Measurements from ENCODE around the gene COPG1. TPM values are rescaled to one million over a fixed set of nuclear protein-coding genes. Genes with fewer than 3 reads are reported as not detected.

The COPG1 gene, protein sequence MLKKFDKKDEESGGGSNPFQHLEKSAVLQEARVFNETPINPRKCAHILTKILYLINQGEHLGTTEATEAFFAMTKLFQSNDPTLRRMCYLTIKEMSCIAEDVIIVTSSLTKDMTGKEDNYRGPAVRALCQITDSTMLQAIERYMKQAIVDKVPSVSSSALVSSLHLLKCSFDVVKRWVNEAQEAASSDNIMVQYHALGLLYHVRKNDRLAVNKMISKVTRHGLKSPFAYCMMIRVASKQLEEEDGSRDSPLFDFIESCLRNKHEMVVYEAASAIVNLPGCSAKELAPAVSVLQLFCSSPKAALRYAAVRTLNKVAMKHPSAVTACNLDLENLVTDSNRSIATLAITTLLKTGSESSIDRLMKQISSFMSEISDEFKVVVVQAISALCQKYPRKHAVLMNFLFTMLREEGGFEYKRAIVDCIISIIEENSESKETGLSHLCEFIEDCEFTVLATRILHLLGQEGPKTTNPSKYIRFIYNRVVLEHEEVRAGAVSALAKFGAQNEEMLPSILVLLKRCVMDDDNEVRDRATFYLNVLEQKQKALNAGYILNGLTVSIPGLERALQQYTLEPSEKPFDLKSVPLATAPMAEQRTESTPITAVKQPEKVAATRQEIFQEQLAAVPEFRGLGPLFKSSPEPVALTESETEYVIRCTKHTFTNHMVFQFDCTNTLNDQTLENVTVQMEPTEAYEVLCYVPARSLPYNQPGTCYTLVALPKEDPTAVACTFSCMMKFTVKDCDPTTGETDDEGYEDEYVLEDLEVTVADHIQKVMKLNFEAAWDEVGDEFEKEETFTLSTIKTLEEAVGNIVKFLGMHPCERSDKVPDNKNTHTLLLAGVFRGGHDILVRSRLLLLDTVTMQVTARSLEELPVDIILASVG
- 100 to 1,000 TPM; 316 to 393 (median 342) TPM for total RNA-seq (2021; fragmentation: NEBNext Ultra II Directional; extraction: Animal tissue kit (Norgen Biotek cat#: 25700))
- long read RNA-seq, transcript COPG1-201 (24 exons, 3,078 nt): major isoform, 248 of 323 reads
- long read RNA-seq, partial matches to known transcripts: 59 of 323 reads
- long read RNA-seq, other reads (novel, unspliced or antisense): 16 of 323 reads

DNA sequence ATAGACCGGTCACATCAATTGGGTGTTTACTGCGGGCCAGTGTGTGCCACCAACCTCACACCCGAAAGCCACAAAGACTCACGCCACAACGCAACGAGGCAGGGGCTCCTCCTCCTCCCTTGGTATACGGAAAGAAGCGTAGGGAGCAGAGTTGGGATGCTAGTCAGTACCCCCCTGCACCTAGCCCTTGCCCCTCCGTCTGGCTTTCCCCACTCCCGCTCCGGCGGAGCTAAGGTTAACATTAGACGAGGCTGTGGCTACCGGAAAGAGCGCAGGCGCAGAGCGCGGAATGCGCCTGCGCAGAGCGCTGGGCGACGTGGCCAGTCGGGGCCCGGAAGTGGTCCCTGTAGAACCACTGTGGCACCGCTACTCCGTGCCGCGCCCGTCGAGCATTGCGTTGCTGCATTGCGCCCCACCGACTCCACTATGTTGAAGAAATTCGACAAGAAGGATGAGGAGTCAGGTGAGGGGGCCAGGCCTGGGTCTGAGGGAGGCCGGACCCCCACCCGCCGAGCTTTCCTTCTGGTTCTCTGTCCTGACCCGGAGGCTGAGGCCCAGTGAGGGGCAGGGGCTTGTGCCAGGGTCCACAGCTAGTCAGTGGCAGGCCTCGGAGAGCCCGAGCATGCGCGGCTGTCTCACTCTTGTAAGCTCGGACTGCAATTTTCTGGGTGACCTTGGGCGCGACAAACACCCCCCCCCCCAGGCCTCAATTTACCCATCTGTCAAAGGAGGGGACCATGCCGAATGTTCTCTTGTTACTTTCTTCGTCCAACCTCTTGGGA lies at the start of gene COPG1:
COPG1 (plus strand) TSS at position 323 of the 782 bp plus-strand sequence; CDS start at position 427, 104 bp downstream.
- Mint-ChIP-seq H3K27ac (peak within 1 kb of the TSS; percentile 99), H3K27me3 (ENCODE audit: insufficient read depth) (peaks cover 4% of the 10 kb centered on the region), H3K36me3 (ENCODE audit: low read depth) (peaks cover 39% of the 10 kb centered on the region), H3K4me1 (ENCODE audit: low read depth) (peaks cover 58% of the 10 kb centered on the region), H3K9me3 (no peaks in the 10 kb centered on the region), H3K4me3 (peak within 1 kb of the TSS; percentile 100)
- TF ChIP-seq, protein P1, sequence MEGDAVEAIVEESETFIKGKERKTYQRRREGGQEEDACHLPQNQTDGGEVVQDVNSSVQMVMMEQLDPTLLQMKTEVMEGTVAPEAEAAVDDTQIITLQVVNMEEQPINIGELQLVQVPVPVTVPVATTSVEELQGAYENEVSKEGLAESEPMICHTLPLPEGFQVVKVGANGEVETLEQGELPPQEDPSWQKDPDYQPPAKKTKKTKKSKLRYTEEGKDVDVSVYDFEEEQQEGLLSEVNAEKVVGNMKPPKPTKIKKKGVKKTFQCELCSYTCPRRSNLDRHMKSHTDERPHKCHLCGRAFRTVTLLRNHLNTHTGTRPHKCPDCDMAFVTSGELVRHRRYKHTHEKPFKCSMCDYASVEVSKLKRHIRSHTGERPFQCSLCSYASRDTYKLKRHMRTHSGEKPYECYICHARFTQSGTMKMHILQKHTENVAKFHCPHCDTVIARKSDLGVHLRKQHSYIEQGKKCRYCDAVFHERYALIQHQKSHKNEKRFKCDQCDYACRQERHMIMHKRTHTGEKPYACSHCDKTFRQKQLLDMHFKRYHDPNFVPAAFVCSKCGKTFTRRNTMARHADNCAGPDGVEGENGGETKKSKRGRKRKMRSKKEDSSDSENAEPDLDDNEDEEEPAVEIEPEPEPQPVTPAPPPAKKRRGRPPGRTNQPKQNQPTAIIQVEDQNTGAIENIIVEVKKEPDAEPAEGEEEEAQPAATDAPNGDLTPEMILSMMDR (IDR thresholded peaks at IDR 0.05): no peak
- peak; percentile 78 for DNase-seq

DNA sequence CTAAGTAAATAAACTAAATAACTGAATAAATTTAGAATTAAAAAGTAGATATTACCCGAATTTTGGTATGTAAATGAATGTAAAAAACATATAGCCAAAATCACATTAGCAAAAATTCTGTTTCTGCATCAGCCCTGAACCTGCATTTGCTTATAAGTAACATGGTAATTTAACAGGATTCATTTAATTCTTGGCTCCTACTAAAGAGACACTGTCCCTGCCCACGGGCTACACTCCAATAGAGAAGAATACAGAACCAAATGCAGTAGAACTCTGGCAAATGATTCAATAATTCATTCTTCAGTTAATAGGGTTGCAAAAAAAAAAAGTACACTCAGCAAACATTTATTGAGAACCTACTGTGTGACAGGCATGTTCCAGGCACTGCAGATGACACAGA lies 44.9 kb upstream of the COPG1 start:
- no peaks in the 10 kb centered on the region; the same call in 1 of the 2 replicates for H3K27me3 Mint-ChIP-seq (ENCODE audit: insufficient read depth)
- H3K4me1 Mint-ChIP-seq (ENCODE audit: low read depth): peaks cover 7% of the 10 kb centered on the region

DNA sequence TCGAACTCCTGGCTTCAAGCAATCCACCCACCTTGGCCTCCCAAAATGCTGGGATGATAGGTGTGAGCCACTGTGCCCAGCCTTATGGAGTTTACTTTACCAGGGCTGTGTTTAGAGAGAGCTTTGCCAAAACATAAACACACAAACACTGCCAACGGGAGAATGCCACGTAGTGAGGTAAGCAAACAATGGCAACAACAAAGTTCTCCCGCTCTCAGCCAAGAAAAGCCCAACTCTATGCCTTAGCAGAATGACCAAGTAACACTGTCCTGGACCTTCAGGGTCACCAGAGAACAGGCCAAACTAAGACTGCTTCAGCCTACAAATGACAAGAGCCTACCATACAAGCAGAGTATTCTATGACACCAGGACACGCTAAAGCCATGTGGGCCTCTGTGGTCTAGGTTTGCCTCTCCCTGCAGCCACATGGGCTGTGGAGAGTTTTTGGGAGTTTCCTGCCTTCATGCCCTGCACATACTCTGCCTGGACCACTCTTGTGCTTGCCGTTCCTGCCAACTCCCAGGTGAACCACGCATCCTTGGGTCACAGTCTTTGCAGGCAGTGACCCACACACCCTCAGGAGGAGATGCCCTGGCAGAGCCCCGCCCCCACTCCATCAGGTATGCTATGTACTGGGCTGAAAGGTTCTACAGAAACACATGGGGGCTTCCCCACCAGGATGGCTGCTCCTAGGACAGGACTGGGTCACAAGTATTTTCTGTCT lies 44.1 kb upstream of the COPG1 start:
- Mint-ChIP-seq H3K4me1 (ENCODE audit: low read depth) (peaks cover 10% of the 10 kb centered on the region), H3K27me3 (ENCODE audit: insufficient read depth) (no peaks in the 10 kb centered on the region; the same call in 1 of the 2 replicates), H3K27ac (no peak overlapping the region), H3K9me3 (no peaks in the 10 kb centered on the region), H3K4me3 (no peak overlapping the region), H3K36me3 (ENCODE audit: low read depth) (no peaks in the 10 kb centered on the region)
- TF ChIP-seq, protein P1 (IDR thresholded peaks at IDR 0.05): no peak
- DNase-seq: no peak

More for the DNA sequence above, 44.9 kb upstream of the COPG1 start:
- Mint-ChIP-seq H3K27ac (no peak overlapping the region), H3K9me3 (no peaks in the 10 kb centered on the region), H3K36me3 (ENCODE audit: low read depth) (no peaks in the 10 kb centered on the region; the same call in 1 of the 2 replicates), H3K4me3 (no peak overlapping the region)
- DNase-seq: no peak
- TF ChIP-seq, protein P1 (IDR thresholded peaks at IDR 0.05): no peak

DNA sequence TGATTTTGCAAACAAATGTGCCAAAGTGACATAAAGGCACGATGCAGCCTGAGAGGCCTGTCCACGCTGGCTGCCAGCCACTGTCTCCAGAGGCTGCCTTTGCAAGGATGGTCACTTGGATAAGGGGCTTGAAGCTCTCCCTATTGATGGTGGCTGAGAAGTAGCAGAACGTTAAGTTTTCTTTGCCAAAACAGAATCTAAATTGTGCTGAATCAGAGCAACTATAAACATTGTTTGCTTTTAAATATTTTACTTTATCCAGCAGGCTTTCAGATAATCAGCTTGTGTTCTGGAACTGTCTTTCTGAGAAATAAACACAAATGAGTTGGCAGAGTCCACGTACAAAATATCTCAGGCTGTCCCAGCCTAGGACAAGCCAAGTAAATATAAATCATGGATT lies 41.9 kb upstream of the COPG1 start:
- H3K36me3 Mint-ChIP-seq (ENCODE audit: low read depth): no peaks in the 10 kb centered on the region
- no peaks in the 10 kb centered on the region; the same call in 1 of the 2 replicates for H3K27me3 Mint-ChIP-seq (ENCODE audit: insufficient read depth)
- no peak overlapping the region for H3K27ac Mint-ChIP-seq
- DNase-seq: no peak
- no peaks in the 10 kb centered on the region for H3K9me3 Mint-ChIP-seq
- TF ChIP-seq, protein P1 (IDR thresholded peaks at IDR 0.05): no peak
- no peak overlapping the region for H3K4me3 Mint-ChIP-seq
- peaks cover 28% of the 10 kb centered on the region for H3K4me1 Mint-ChIP-seq (ENCODE audit: low read depth)
